ENCODE data around the gene ANAPC2.

DNA sequence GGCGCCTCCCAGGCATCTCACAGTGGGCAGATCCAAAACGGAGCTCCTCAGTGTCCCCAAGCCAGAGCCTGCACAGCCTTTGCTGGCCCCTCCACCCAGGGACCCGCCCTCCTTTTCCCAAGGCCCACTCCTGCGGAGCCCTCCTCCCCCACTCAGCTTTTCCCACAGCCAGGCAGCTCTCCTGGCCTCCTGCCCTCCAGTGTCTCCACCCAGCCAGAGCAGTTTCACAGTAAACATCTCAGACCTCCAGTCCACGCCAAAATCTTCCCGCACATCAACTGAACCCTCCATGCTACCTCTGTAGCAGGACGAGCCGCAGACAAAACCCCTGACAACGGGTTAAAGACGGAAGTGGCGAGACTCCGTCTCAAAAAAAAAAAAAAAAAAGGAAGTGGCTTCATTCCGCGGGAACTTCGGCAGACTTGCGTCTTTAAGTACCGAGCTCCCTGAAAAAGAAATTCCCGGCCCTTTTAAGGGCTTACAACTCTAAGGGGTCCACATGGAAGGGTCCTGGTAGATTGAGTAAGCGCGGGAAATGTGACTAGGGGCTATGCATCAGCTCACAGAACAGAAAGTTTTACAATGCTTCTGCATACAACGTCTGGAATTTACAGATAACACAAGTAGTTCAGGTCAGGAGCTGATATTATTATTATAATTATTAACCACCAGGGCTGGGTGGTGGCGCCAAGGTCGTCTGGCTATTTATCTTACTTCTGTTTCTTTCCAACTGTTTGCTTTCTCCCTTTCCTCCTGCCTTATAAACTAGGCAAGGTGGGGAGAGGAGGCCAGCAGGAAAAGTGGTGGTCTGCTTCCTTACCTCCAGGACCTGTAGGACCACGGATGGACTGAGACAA lies 60.8 kb downstream of the ANAPC2 start:
- TF ChIP-seq, protein P1, sequence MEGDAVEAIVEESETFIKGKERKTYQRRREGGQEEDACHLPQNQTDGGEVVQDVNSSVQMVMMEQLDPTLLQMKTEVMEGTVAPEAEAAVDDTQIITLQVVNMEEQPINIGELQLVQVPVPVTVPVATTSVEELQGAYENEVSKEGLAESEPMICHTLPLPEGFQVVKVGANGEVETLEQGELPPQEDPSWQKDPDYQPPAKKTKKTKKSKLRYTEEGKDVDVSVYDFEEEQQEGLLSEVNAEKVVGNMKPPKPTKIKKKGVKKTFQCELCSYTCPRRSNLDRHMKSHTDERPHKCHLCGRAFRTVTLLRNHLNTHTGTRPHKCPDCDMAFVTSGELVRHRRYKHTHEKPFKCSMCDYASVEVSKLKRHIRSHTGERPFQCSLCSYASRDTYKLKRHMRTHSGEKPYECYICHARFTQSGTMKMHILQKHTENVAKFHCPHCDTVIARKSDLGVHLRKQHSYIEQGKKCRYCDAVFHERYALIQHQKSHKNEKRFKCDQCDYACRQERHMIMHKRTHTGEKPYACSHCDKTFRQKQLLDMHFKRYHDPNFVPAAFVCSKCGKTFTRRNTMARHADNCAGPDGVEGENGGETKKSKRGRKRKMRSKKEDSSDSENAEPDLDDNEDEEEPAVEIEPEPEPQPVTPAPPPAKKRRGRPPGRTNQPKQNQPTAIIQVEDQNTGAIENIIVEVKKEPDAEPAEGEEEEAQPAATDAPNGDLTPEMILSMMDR (IDR thresholded peaks at IDR 0.05) = no peak
- TF ChIP-seq POLR2A (IDR thresholded peaks at IDR 0.05) = no peak

Data from esophagus squamous epithelium (tissue), 4 donors.